WTC11 (cell line): ENCODE data around the gene ROBO1. TPM values are rescaled to one million over a fixed set of nuclear protein-coding genes. Genes with fewer than 3 reads are reported as not detected.

Source experiments
- ATAC-seq: fragments of 200-7000 bp; cut with Tn5 transposase; 2 replicates; pipeline ENCODE4 v1.10.0; 2021; ENCODE audit warnings: mild to moderate bottlenecking, moderate library complexity
- CTCF ChIA-PET: fragments of 300-600 bp; sonication (Branson Sonifier 250); formaldehyde crosslinking; loops from one replicate; lab custom pipeline; 2021; ENCODE audit warnings: antibody characterized with exemption; lab: Charles Lee
- POLR2A ChIA-PET: fragments of 350-600 bp; sonication (Branson Sonifier 250); formaldehyde crosslinking; loops from one replicate; lab custom pipeline; 2021; ENCODE audit warnings: antibody characterized with exemption; lab: Charles Lee
- DNase-seq: peaks from one replicate; pipeline ENCODE4 v3.0.0; 2021; ENCODE audit warnings: low spot score
- H3K27ac Mint-ChIP-seq: 2 replicates; pipeline ENCODE4 v1.8.0; 2021; ENCODE audit warnings: mixed read lengths
- H3K27me3 Mint-ChIP-seq: 2 replicates; pipeline ENCODE4 v1.8.0; 2021; ENCODE audit warnings: low read depth, mild to moderate bottlenecking, moderate library complexity, mixed read lengths
- H3K36me3 Mint-ChIP-seq: 2 replicates; pipeline ENCODE4 v1.8.0; 2021; ENCODE audit warnings: mixed read lengths
- H3K4me1 Mint-ChIP-seq: 2 replicates; pipeline ENCODE4 v1.8.0; 2022; ENCODE audit warnings: mixed read lengths
- H3K4me3 Mint-ChIP-seq: 2 replicates; pipeline ENCODE4 v1.8.0; 2021; ENCODE audit warnings: mild to moderate bottlenecking, moderate library complexity, mixed read lengths
- H3K9me3 Mint-ChIP-seq: 2 replicates; pipeline ENCODE4 v1.8.0; 2021; ENCODE audit warnings: mixed read lengths
- AFF4 ChIP-seq: sonication (generic); formaldehyde crosslinking; IDR thresholded peaks from 2 replicates; pipeline ENCODE4 v1.8.1; 2023; ENCODE audit warnings: mild to moderate bottlenecking, missing genetic modification reagents, borderline replicate concordance
- ATF1 ChIP-seq: sonication (generic); formaldehyde crosslinking; IDR thresholded peaks from 2 replicates; pipeline ENCODE4 v1.8.1; 2023; ENCODE audit warnings: mild to moderate bottlenecking, moderate library complexity, missing genetic modification reagents
- ATF3 ChIP-seq: sonication (generic); formaldehyde crosslinking; conservative IDR thresholded peaks from 2 replicates; pipeline ENCODE4 v1.8.1; 2022; ENCODE audit warnings: mild to moderate bottlenecking, missing genetic modification reagents
- CBFB ChIP-seq: sonication (generic); formaldehyde crosslinking; IDR thresholded peaks from 2 replicates; pipeline ENCODE4 v1.8.1; 2022; ENCODE audit warnings: mild to moderate bottlenecking, low read depth, missing genetic modification reagents
- E2F1 ChIP-seq: sonication (generic); formaldehyde crosslinking; IDR thresholded peaks from 2 replicates; pipeline ENCODE4 v1.8.0; 2022; ENCODE audit warnings: mild to moderate bottlenecking, missing genetic modification reagents
- E2F5 ChIP-seq: sonication (generic); formaldehyde crosslinking; IDR thresholded peaks from 2 replicates; pipeline ENCODE4 v1.8.1; 2022; ENCODE audit warnings: mild to moderate bottlenecking, moderate library complexity, missing genetic modification reagents
- EMX1 ChIP-seq: fragments of 250-450 bp; sonication (Bioruptor Pico); IDR thresholded peaks from 2 replicates; pipeline ENCODE4 v1.8.0; 2021; ENCODE audit warnings: mild to moderate bottlenecking
- FOXJ3 ChIP-seq: sonication (generic); formaldehyde crosslinking; IDR thresholded peaks from 2 replicates; pipeline ENCODE4 v1.9.0; 2021; ENCODE audit warnings: missing genetic modification reagents, mild to moderate bottlenecking, borderline replicate concordance
- GABPB1 ChIP-seq: sonication (generic); formaldehyde crosslinking; IDR thresholded peaks from 2 replicates; pipeline ENCODE4 v1.8.1; 2023; ENCODE audit warnings: mild to moderate bottlenecking, missing genetic modification reagents
- GRHL2 ChIP-seq: fragments of 250-450 bp; sonication (Bioruptor Pico); IDR thresholded peaks from 2 replicates; pipeline ENCODE4 v1.8.0; 2022; ENCODE audit warnings: mild to moderate bottlenecking, moderate library complexity; ENCODE audit not compliant: insufficient replicate concordance, severe bottlenecking
- JAZF1 ChIP-seq: fragments of 250-450 bp; sonication (Bioruptor Pico); IDR thresholded peaks from 2 replicates; pipeline ENCODE4 v1.9.0; 2021; ENCODE audit warnings: moderate library complexity, mild to moderate bottlenecking, inconsistent platforms
- MAX ChIP-seq: sonication (generic); formaldehyde crosslinking; IDR thresholded peaks from 2 replicates; pipeline ENCODE4 v1.8.0; 2022; ENCODE audit warnings: mild to moderate bottlenecking, missing genetic modification reagents
- NFE2L1 ChIP-seq: sonication (generic); formaldehyde crosslinking; IDR thresholded peaks from 2 replicates; pipeline ENCODE4 v1.8.1; 2023; ENCODE audit warnings: missing genetic modification reagents
- NFYB ChIP-seq: sonication (generic); formaldehyde crosslinking; conservative IDR thresholded peaks from 2 replicates; pipeline ENCODE4 v1.8.0; 2022; ENCODE audit warnings: low read depth, missing genetic modification reagents
- NR2C2 ChIP-seq: sonication (generic); formaldehyde crosslinking; IDR thresholded peaks from 2 replicates; pipeline ENCODE4 v1.8.0; 2022; ENCODE audit warnings: mild to moderate bottlenecking, missing genetic modification reagents
- NR3C1 ChIP-seq: sonication (generic); formaldehyde crosslinking; conservative IDR thresholded peaks from 2 replicates; pipeline ENCODE4 v1.8.1; 2023; ENCODE audit warnings: low read depth, mild to moderate bottlenecking, missing genetic modification reagents
- OVOL2 ChIP-seq: fragments of 250-450 bp; sonication (Bioruptor Pico); IDR thresholded peaks from 2 replicates; pipeline ENCODE4 v1.9.0; 2021; ENCODE audit warnings: mild to moderate bottlenecking, borderline replicate concordance
- RORB ChIP-seq: fragments of 250-450 bp; sonication (Bioruptor Pico); IDR thresholded peaks from 2 replicates; pipeline ENCODE4 v1.9.0; 2021; ENCODE audit warnings: mild to moderate bottlenecking
- SOX15 ChIP-seq: fragments of 250-450 bp; sonication (Bioruptor Pico); IDR thresholded peaks from 2 replicates; pipeline ENCODE4 v1.9.0; 2021; ENCODE audit warnings: mild to moderate bottlenecking
- TEAD1 ChIP-seq: sonication (generic); formaldehyde crosslinking; IDR thresholded peaks from 2 replicates; pipeline ENCODE4 v1.8.0; 2022; ENCODE audit warnings: mild to moderate bottlenecking, missing genetic modification reagents
- TP53 ChIP-seq: sonication (generic); formaldehyde crosslinking; IDR thresholded peaks from 2 replicates; pipeline ENCODE4 v1.8.1; 2023; ENCODE audit warnings: mild to moderate bottlenecking, missing genetic modification reagents
- USF1 ChIP-seq: sonication (generic); formaldehyde crosslinking; IDR thresholded peaks from 2 replicates; pipeline ENCODE4 v1.8.0; 2022; ENCODE audit warnings: mild to moderate bottlenecking, missing genetic modification reagents
- USF2 ChIP-seq: sonication (generic); formaldehyde crosslinking; IDR thresholded peaks from 2 replicates; pipeline ENCODE4 v1.8.1; 2023; ENCODE audit warnings: mild to moderate bottlenecking, missing genetic modification reagents, moderate library complexity
- ZNF317 ChIP-seq: sonication (generic); formaldehyde crosslinking; IDR thresholded peaks from 2 replicates; pipeline ENCODE4 v1.8.1; 2023; ENCODE audit warnings: low read depth, mild to moderate bottlenecking, moderate library complexity, missing genetic modification reagents, borderline replicate concordance
- total RNA-seq: library from RNA; stranded (reverse); gene quantifications from 3 replicates; pipeline ENCODE4 v1.2.3, GENCODE V29; 2021

Gene ROBO1
- total RNA-seq, 1 experiment from 2014 or later = 90.9 TPM

GRCh38 chr3:79380581-79380980, 387.2 kb downstream of the ROBO1 start (continued):
- TF ChIP-seq NR2C2 = no peak
- TF ChIP-seq OVOL2 = no peak
- TF ChIP-seq USF2 (CRISPR knock-in tag) = no peak
- no peak for TF ChIP-seq TEAD1 (CRISPR knock-in tag)

GRCh38 chr3:79378064-79378463, 389.7 kb downstream of the ROBO1 start:
- TF ChIP-seq NFYB (CRISPR knock-in tag) = no peak
- no peak for TF ChIP-seq JAZF1 (CRISPR knock-in tag)
- TF ChIP-seq RORB (CRISPR knock-in tag) = no peak
- TF ChIP-seq SOX15 (CRISPR knock-in tag) = no peak
- no peak for TF ChIP-seq E2F5 (CRISPR knock-in tag)
- TF ChIP-seq NFE2L1 (CRISPR knock-in tag) = no peak
- TF ChIP-seq GABPB1 = no peak
- TF ChIP-seq ATF1 (CRISPR knock-in tag) = no peak
- TF ChIP-seq USF1 (CRISPR knock-in tag) = no peak
- no peak for TF ChIP-seq TP53 (CRISPR knock-in tag)
- TF ChIP-seq FOXJ3 (CRISPR knock-in tag) = no peak
- no peak for TF ChIP-seq AFF4 (CRISPR knock-in tag)
- no peak for TF ChIP-seq E2F1
- TF ChIP-seq GRHL2 = no peak
- H3K4me1 Mint-ChIP-seq = peaks cover 25% of the 10 kb centered on the region
- H3K27ac Mint-ChIP-seq = no peak overlapping the region
- 0 out of 2 replicates have a peak, but pooled peaks cover 2% of the 10 kb centered on the region for H3K36me3 Mint-ChIP-seq
- H3K9me3 Mint-ChIP-seq = peaks cover 10% of the 10 kb centered on the region
- ChIA-PET CTCF (no interaction called here), POLR2A (no interaction called here)
- no peak overlapping the region for H3K4me3 Mint-ChIP-seq
- ATAC-seq (no peak), DNase-seq (no peak)
- no peaks in the 10 kb centered on the region for H3K27me3 Mint-ChIP-seq

DNA sequence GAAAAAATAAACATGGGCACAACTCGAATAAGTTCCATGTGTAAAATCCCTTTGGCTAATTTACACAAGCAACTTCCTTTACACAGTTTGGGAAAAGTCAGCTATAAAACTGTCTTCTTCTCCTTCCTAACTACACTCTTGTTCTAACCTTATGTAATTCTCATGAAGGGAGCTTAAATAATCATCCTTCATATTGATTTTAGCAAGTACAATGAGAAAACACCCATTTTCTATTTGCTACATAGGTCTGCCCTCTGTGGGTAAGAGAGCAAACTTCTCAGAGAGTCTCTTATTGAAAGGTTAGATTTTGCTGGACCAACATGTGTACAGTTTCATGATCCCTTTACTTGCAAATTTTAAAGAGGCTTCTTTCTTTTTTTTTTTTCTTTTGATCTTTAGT, 398.5 kb downstream of the ROBO1 start:
- Mint-ChIP-seq H3K4me3 (no peak overlapping the region), H3K9me3 (peaks cover 26% of the 10 kb centered on the region), H3K4me1 (peaks cover 18% of the 10 kb centered on the region), H3K27me3 (no peaks in the 10 kb centered on the region), H3K36me3 (peaks cover 22% of the 10 kb centered on the region), H3K27ac (no peak overlapping the region)
- DNase-seq (no peak), ATAC-seq (peak; percentile 53; the same call in 1 of the 2 replicates)
- ChIA-PET POLR2A (no interaction called here), CTCF (interaction anchor here (1.1 to 1.8 kb wide), 2 partner anchors 37 to 283 kb away, joined by 5 to 15 read pairs; no protein-coding TSS in a partner anchor)
- TF ChIP-seq MAX (no peak), EMX1 (CRISPR knock-in tag) (no peak), SOX15 (CRISPR knock-in tag) (no peak), NR3C1 (CRISPR knock-in tag) (no peak), ATF3 (CRISPR knock-in tag) (no peak), GRHL2 (no peak), CBFB (CRISPR knock-in tag) (no peak), ZNF317 (no peak)
